H1 (cell line): ENCODE data around the gene MBNL3. TPM values are rescaled to one million over a fixed set of nuclear protein-coding genes. Genes with fewer than 3 reads are reported as not detected.

ENCODE experiments used
- BACH1 ChIP-seq: IDR thresholded peaks from 2 replicates; pipeline ENCODE4 v1.6.1; 2012; ENCODE audit warnings: low read length, improper control_type of control experiment
- CHD1 ChIP-seq: IDR thresholded peaks from 2 replicates; pipeline ENCODE4 v1.6.1; 2012; ENCODE audit warnings: low read depth, low read length, improper control_type of control experiment
- GTF2F1 ChIP-seq: IDR thresholded peaks from 2 replicates; pipeline ENCODE4 v1.6.1; 2012; ENCODE audit warnings: low read depth, low read length, improper control_type of control experiment, borderline replicate concordance
- PHF8 ChIP-seq: fragments of 200-600 bp; sonication (generic); conservative IDR thresholded peaks from 2 replicates; pipeline ENCODE4 v1.7.1; 2012; ENCODE audit warnings: low read depth, mild to moderate bottlenecking, inconsistent platforms, low read length, moderate library complexity
- POLR2AphosphoS5 ChIP-seq: IDR thresholded peaks from 2 replicates; pipeline ENCODE4 v1.6.1; 2011; ENCODE audit warnings: low read depth, low read length
- RAD21 ChIP-seq, 2 experiments: IDR thresholded peaks in 1 of 2; conservative IDR thresholded peaks in 1 of 2; 2 replicates each; pipeline ENCODE4 v1.6.1; 2011; ENCODE audit warnings: low read depth in 2 of 2, low read length in 2 of 2, improper control_type of control experiment in 1 of 2, inconsistent platforms in 1 of 2, mild to moderate bottlenecking in 1 of 2, moderate library complexity in 1 of 2
- RBBP5 ChIP-seq: IDR thresholded peaks from 2 replicates; pipeline ENCODE4 v1.7.1; 2012; ENCODE audit warnings: low read depth, mild to moderate bottlenecking, inconsistent platforms, low read length, moderate library complexity, borderline replicate concordance
- RNF2 ChIP-seq: fragments of 200-900, 300-1000 bp; sonication (generic); IDR thresholded peaks from 2 replicates; pipeline ENCODE4 v1.7.1; 2016; ENCODE audit warnings: borderline replicate concordance, low read depth, mild to moderate bottlenecking, antibody characterized with exemption, low read length; ENCODE audit not compliant: poor library complexity, severe bottlenecking; ENCODE audit errors: missing control alignments
- SP1 ChIP-seq: IDR thresholded peaks from 2 replicates; pipeline ENCODE4 v1.6.1; 2011; ENCODE audit warnings: low read depth, low read length
- TCF12 ChIP-seq: IDR thresholded peaks from 2 replicates; pipeline ENCODE4 v1.6.1; 2011; ENCODE audit warnings: low read depth, mild to moderate bottlenecking, low read length
- polyA plus RNA-seq, 7 experiments: library from polyadenylated mRNA; depleted of rRNA in 3 of 7; stranded (reverse) in 5 of 7; unstranded in 2 of 7; fragments of >200 nt in 5 of 7; fragments of 200-250 nt in 2 of 7; gene quantifications; 1 replicate in 5 of 7; 2 replicates in 1 of 7; 4 replicates in 1 of 7; pipeline versions ENCODE4 v1.2.1 to v1.2.3, GENCODE V29; 2011 to 2013; ENCODE audit warnings: missing spikeins in 2 of 7, mixed read lengths in 2 of 7
- total RNA-seq: library from RNA; stranded (reverse); fragmentation: NEBNext Ultra II Directional; extraction: Animal tissue kit (Norgen Biotek cat#: 25700); gene quantifications from 2 replicates; pipeline ENCODE4 v1.2.1, GENCODE V29; 2021
- TF ChIP-seq, protein P1 (sequence below): fragments of 300-600 bp; sonication (generic); IDR thresholded peaks from 2 replicates; pipeline ENCODE4 v1.7.1; 2012; ENCODE audit warnings: low read length, moderate library complexity, mild to moderate bottlenecking, inconsistent platforms; ENCODE audit not compliant: insufficient replicate concordance

MBNL3 gene
- total and polyA plus RNA-seq, 2 of the 8 experiments (the other 6 are each of a cell fraction or from before 2014, with no cell fraction given) = 3.5 to 4.3 TPM

DNA sequence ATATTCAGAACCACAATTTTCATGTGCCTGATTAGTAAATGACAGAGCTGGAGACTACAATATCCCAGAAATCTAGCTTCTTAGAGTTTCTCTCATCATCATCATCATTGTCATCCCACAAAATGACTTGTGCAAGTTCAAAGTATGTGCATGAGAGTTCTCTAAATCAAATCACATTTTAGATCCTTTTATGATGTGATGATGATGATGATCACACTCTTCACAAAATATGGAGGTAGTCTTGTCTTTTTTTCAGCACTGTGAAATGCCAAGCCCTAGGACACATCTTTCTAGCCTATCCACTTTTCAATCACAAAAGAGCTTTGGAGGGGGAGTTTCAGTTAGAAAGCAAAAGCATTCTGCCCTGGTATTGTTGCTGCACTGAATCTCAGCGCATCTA is 7.4 kb downstream of the MBNL3 start (continued):
- TF ChIP-seq, protein P1, sequence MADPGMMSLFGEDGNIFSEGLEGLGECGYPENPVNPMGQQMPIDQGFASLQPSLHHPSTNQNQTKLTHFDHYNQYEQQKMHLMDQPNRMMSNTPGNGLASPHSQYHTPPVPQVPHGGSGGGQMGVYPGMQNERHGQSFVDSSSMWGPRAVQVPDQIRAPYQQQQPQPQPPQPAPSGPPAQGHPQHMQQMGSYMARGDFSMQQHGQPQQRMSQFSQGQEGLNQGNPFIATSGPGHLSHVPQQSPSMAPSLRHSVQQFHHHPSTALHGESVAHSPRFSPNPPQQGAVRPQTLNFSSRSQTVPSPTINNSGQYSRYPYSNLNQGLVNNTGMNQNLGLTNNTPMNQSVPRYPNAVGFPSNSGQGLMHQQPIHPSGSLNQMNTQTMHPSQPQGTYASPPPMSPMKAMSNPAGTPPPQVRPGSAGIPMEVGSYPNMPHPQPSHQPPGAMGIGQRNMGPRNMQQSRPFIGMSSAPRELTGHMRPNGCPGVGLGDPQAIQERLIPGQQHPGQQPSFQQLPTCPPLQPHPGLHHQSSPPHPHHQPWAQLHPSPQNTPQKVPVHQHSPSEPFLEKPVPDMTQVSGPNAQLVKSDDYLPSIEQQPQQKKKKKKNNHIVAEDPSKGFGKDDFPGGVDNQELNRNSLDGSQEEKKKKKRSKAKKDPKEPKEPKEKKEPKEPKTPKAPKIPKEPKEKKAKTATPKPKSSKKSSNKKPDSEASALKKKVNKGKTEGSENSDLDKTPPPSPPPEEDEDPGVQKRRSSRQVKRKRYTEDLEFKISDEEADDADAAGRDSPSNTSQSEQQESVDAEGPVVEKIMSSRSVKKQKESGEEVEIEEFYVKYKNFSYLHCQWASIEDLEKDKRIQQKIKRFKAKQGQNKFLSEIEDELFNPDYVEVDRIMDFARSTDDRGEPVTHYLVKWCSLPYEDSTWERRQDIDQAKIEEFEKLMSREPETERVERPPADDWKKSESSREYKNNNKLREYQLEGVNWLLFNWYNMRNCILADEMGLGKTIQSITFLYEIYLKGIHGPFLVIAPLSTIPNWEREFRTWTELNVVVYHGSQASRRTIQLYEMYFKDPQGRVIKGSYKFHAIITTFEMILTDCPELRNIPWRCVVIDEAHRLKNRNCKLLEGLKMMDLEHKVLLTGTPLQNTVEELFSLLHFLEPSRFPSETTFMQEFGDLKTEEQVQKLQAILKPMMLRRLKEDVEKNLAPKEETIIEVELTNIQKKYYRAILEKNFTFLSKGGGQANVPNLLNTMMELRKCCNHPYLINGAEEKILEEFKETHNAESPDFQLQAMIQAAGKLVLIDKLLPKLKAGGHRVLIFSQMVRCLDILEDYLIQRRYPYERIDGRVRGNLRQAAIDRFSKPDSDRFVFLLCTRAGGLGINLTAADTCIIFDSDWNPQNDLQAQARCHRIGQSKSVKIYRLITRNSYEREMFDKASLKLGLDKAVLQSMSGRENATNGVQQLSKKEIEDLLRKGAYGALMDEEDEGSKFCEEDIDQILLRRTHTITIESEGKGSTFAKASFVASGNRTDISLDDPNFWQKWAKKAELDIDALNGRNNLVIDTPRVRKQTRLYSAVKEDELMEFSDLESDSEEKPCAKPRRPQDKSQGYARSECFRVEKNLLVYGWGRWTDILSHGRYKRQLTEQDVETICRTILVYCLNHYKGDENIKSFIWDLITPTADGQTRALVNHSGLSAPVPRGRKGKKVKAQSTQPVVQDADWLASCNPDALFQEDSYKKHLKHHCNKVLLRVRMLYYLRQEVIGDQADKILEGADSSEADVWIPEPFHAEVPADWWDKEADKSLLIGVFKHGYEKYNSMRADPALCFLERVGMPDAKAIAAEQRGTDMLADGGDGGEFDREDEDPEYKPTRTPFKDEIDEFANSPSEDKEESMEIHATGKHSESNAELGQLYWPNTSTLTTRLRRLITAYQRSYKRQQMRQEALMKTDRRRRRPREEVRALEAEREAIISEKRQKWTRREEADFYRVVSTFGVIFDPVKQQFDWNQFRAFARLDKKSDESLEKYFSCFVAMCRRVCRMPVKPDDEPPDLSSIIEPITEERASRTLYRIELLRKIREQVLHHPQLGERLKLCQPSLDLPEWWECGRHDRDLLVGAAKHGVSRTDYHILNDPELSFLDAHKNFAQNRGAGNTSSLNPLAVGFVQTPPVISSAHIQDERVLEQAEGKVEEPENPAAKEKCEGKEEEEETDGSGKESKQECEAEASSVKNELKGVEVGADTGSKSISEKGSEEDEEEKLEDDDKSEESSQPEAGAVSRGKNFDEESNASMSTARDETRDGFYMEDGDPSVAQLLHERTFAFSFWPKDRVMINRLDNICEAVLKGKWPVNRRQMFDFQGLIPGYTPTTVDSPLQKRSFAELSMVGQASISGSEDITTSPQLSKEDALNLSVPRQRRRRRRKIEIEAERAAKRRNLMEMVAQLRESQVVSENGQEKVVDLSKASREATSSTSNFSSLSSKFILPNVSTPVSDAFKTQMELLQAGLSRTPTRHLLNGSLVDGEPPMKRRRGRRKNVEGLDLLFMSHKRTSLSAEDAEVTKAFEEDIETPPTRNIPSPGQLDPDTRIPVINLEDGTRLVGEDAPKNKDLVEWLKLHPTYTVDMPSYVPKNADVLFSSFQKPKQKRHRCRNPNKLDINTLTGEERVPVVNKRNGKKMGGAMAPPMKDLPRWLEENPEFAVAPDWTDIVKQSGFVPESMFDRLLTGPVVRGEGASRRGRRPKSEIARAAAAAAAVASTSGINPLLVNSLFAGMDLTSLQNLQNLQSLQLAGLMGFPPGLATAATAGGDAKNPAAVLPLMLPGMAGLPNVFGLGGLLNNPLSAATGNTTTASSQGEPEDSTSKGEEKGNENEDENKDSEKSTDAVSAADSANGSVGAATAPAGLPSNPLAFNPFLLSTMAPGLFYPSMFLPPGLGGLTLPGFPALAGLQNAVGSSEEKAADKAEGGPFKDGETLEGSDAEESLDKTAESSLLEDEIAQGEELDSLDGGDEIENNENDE = no peak
- TF ChIP-seq GTF2F1 = no peak
- TF ChIP-seq RAD21 (IDR thresholded peaks at IDR 0.05 in 1 of 2, conservative IDR thresholded peaks at IDR 0.05 in 1 of 2; ENCODE audit: low read depth in 2 of 2, low read length in 2 of 2) = no peak
- TF ChIP-seq SP1 = no peak
- TF ChIP-seq PHF8 = no peak
- TF ChIP-seq CHD1 = no peak
- no peak for TF ChIP-seq RNF2
- TF ChIP-seq TCF12 = no peak
- no peak for TF ChIP-seq POLR2AphosphoS5
- no peak for TF ChIP-seq BACH1
- TF ChIP-seq RBBP5 = no peak
- TF ChIP-seq, all 59 proteins: peak for 0
